SK-N-MC (cell line): Measurements from ENCODE around the gene GRM8.

Source experiments
- EZH2 ChIP-seq: fragments of 200-600 bp; sonication (generic); IDR thresholded peaks from one replicate; pipeline ENCODE4 v1.6.1; 2017; ENCODE audit warnings: antibody characterized with exemption
- POLR2AphosphoS5 ChIP-seq: IDR thresholded peaks from 2 replicates; pipeline ENCODE4 v1.6.1; 2012; ENCODE audit warnings: mild to moderate bottlenecking, low read depth, low read length, borderline replicate concordance

DNA sequence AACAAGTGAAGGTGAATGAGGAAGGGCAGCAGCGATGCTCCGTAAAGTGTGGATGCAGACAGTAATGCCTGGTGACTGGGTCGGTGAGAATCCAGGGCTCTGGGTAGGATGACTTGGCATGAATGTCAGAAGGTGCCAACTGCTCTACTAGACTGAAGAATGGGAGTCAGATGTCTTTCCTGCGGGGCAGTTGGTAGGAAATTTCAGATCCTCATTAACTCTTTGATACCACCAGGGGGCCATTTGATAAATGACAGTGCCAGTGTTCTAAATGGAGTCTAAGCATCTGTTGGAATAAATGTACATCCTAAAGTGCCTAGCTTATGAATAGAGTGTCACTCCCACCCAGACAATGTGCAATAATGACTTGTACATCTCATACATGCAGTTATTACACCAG, 462.0 kb downstream of the GRM8 start:
- TF ChIP-seq EZH2 (no peak), POLR2AphosphoS5 (no peak)
